PFSK-1 (cell line): Measurements from ENCODE around the gene DNAJA3.

Source experiments
- FOXP2 ChIP-seq: optimal IDR thresholded peaks from 2 replicates; pipeline ENCODE3; 2011; ENCODE audit warnings: borderline replicate concordance, control low read depth, inconsistent platforms; ENCODE audit not compliant: insufficient read depth; ENCODE audit errors: extremely low read length, extremely low read depth
- POLR2AphosphoS5 ChIP-seq: IDR thresholded peaks from 2 replicates; pipeline ENCODE4 v1.6.1; 2012; ENCODE audit warnings: low read depth, mild to moderate bottlenecking, control low read depth, low read length, moderate library complexity
- SIN3A ChIP-seq: IDR thresholded peaks from 2 replicates; pipeline ENCODE4 v1.6.1; 2012; ENCODE audit warnings: mild to moderate bottlenecking, low read length, moderate library complexity, borderline replicate concordance; ENCODE audit not compliant: insufficient read depth
- TAF1 ChIP-seq: IDR thresholded peaks from 2 replicates; pipeline ENCODE4 v1.6.1; 2012; ENCODE audit warnings: low read length, control low read depth, borderline replicate concordance; ENCODE audit not compliant: insufficient read depth
- TF ChIP-seq, protein P1 (sequence below), 2 experiments: IDR thresholded peaks; 2 replicates each; pipeline versions ENCODE4 v1.6.1 to v1.8.0; 2011 to 2012; ENCODE audit warnings: low read depth in 2 of 2, low read length in 2 of 2, control low read depth in 1 of 2, inconsistent platforms in 1 of 2, mild to moderate bottlenecking in 1 of 2, moderate library complexity in 1 of 2; ENCODE audit not compliant: insufficient read depth in 1 of 2

The DNAJA3 gene

DNA sequence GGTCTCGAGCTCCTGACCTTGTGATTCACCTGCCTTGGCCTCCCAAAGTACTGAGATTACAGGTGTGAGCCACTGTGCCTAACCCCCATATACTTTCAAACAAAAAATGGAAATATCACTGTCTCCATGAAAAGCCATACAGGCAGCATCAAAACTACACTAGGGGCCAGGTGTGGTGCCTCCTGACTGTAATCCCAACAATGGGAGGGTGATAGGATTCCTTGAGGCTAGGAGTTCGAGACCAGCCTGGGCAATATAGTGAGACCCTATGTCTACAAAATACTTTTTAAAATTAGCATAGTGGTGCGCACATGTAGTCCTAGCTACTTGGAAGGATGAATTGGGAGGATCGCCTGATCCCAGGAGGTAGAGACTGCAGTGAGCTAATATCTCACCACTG is 66.2 kb downstream of the DNAJA3 start:
- TF ChIP-seq FOXP2 (no peak), SIN3A (no peak), POLR2AphosphoS5 (no peak), TAF1 (no peak)
- TF ChIP-seq, protein P1, sequence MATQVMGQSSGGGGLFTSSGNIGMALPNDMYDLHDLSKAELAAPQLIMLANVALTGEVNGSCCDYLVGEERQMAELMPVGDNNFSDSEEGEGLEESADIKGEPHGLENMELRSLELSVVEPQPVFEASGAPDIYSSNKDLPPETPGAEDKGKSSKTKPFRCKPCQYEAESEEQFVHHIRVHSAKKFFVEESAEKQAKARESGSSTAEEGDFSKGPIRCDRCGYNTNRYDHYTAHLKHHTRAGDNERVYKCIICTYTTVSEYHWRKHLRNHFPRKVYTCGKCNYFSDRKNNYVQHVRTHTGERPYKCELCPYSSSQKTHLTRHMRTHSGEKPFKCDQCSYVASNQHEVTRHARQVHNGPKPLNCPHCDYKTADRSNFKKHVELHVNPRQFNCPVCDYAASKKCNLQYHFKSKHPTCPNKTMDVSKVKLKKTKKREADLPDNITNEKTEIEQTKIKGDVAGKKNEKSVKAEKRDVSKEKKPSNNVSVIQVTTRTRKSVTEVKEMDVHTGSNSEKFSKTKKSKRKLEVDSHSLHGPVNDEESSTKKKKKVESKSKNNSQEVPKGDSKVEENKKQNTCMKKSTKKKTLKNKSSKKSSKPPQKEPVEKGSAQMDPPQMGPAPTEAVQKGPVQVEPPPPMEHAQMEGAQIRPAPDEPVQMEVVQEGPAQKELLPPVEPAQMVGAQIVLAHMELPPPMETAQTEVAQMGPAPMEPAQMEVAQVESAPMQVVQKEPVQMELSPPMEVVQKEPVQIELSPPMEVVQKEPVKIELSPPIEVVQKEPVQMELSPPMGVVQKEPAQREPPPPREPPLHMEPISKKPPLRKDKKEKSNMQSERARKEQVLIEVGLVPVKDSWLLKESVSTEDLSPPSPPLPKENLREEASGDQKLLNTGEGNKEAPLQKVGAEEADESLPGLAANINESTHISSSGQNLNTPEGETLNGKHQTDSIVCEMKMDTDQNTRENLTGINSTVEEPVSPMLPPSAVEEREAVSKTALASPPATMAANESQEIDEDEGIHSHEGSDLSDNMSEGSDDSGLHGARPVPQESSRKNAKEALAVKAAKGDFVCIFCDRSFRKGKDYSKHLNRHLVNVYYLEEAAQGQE (IDR thresholded peaks at IDR 0.05; ENCODE audit: insufficient read depth in 1 of 2, low read depth in 2 of 2, low read length in 2 of 2), result no peak

DNA sequence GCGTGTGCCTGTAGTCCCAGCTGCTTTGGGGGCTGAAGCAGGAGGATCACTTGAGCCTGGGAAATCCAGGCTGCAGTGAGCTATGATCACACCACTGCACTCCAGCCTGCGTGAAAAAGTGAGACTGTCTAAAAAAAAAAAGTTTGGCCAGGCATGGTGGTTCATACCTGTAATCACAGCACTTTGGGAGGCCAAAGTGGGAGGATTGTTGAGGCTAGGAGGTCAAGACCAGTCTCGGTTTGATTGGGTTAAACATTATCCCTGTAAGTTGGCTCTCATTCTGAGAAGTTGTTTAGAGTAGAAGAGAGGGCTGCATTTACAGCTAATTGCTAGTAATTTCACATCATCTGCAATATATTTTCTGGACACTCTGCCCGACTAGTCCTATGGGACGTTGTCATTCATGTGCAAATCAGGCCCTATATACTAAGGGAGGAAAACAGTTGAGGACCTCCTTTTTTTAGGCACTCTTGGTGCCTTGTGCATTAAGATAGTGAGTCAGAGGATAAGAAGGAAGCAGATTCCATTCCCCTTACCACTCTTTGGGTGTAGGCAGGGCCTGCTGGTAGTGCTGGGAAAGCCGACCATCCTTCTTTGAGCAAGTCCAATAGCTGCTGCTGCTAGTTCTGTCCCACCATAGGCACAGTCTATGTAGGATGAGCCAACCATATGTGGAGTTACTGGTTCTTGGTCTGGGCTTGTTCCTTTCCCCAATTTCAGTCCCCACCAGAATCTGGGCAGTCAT is 69.2 kb downstream of the DNAJA3 start:
- TF ChIP-seq POLR2AphosphoS5 (no peak), FOXP2 (no peak), SIN3A (no peak), TAF1 (no peak)
- TF ChIP-seq, protein P1 (IDR thresholded peaks at IDR 0.05; ENCODE audit: insufficient read depth in 1 of 2, low read depth in 2 of 2, low read length in 2 of 2), result no peak

- TF ChIP-seq FOXP2 (no peak), SIN3A (no peak), POLR2AphosphoS5 (no peak), TAF1 (no peak)
- TF ChIP-seq, protein P1 (IDR thresholded peaks at IDR 0.05; ENCODE audit: insufficient read depth in 1 of 2, low read depth in 2 of 2, low read length in 2 of 2), result no peak
Observed at GRCh38 chr16:4495766-4496165, 70.1 kb downstream of the DNAJA3 start.

DNA sequence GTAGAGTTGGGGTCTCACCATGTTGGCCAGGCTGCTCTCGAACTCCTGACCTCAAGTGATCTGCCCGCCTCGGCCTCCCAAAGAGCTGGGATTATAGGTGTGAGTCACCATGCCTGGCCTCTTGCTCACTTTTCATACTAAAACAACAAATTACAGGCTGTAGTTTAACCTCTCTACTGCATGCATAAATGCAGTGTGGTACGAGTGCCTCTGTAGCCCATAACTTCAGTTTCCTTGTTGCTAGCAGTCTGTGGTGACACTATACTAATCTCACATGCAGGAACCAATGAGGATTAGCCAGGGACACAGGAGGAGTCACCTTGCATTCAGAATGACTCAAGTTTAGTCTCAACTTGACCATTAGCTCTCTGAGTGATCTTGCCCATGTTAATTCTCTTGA is 70.6 kb downstream of the DNAJA3 start:
- TF ChIP-seq SIN3A (no peak), POLR2AphosphoS5 (no peak), FOXP2 (no peak), TAF1 (no peak)
- TF ChIP-seq, protein P1 (IDR thresholded peaks at IDR 0.05; ENCODE audit: insufficient read depth in 1 of 2, low read depth in 2 of 2, low read length in 2 of 2), result no peak
